Islet precursor cell (in vitro differentiated cells): ENCODE data around the gene RPL13A.
"Not testable (repeated sequence)": the region's sequence is repeated elsewhere in the genome, so short reads cannot be mapped to it uniquely, and the experiment has no call there.

Source experiments
- DNase-seq: peaks from one replicate; pipeline ENCODE4 v3.0.0-alpha.2; 2018

Gene RPL13A

DNA sequence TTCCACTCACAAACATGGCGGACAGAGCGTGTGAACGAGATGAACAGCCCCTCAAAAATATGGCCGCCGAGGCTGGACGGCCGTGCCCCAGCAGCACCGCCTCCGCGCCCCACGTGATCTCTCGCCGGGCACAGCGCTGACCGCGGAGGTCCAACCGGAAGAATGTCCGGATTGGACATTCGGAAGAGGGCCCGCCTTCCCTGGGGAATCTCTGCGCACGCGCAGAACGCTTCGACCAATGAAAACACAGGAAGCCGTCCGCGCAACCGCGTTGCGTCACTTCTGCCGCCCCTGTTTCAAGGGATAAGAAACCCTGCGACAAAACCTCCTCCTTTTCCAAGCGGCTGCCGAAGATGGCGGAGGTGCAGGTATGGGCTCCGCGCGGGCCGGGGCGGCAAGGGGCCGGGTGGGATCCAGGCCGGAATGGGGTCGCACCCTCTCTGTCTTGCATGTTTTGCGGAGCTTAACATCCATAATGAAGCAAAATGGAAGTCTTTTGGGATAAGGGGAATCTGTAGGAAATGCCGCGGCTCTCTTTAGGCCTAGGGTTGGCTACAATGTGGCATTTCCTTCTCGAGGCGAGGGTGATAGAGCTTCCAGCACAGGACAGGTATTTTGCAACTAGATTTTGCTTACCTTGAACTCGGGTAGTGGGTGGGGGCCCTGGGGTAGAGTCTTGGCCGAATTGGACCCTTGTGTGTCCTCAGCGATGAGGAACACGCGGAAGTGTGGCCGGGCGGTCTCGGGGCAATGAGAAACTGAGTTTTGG, at the start of gene RPL13A:
TSS of gene RPL13A (plus strand) at position 332 of the 769 bp plus-strand sequence. CDS start at position 354, 22 bp downstream.
- DNase-seq = peak; percentile 100

DNA sequence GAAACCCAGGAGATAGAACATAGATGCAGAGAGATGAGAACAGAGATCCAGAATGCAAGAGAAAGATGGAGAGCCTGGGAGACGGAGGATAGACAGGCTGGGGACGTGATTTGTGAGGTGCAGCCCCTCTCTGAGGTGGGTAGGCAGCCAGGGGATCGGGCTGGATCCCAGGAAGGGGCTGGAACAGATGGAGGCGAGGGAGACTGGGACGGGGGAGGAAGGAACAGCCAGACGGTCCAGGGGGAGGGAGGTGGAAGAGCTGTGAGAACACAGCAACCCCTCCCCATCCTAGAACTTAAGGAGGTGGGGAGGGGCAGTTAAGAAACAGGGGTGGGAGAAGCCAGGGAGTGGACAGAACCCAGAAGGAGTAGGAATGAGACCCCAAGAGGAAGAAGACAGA, 49.1 kb upstream of the RPL13A start:
- DNase-seq = no peak

DNA sequence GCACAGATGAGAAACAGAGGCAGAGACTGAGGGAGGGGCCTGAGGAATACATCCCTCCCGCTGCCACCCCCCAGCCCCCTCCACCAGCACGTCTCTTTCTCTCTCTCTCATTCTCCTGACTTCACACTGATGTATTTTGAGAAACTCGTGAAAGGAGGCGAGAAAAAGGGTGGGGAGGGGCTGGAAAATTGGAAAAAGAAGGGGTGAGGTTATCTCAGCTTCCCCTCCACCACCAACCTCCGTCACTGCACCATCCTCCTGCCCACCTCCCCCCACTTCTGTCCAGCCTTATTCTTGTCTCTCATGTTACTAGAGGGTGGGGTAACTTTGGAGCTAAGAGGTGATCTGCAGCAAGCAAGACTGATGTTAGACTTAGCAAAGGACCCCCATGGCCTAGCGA, 47.6 kb upstream of the RPL13A start:
- DNase-seq = no peak

DNA sequence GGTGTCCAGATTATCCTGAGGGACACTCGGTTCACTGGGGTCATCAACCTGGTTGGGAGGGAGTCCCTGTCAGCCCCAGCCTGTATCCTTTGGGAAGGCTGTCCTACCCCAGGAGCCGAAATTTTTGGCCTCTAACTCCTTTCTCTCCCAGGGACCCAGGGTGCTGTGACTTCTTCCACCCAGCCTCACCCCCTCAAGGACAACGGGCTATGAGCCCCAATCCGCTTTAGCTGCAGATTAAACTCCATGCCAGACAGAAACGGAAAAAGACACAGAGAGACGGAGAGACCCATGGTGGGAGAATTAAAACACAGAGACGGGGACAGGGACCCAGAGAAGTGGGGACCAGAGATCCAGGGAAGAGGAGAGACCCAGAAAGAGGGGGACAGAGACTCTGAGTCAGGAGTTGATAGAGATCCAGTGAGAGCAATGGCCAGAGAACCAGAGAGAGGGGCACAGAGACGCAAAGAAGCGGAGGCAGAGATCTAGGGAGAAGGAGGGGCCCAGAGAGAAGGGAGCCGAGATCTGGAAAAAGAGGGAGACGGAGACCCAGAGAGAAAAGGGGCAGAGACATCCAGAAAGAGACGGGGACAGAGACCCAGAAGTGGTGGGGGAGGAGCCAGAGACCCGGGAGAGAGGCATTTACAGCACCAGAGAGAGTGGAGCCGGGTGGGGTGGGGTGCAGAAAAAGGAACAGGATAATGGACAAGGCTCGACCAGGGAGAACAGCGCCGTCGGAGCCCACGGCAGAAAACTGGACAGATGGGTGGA, 46.8 kb upstream of the RPL13A start:
- DNase-seq = no peak

DNA sequence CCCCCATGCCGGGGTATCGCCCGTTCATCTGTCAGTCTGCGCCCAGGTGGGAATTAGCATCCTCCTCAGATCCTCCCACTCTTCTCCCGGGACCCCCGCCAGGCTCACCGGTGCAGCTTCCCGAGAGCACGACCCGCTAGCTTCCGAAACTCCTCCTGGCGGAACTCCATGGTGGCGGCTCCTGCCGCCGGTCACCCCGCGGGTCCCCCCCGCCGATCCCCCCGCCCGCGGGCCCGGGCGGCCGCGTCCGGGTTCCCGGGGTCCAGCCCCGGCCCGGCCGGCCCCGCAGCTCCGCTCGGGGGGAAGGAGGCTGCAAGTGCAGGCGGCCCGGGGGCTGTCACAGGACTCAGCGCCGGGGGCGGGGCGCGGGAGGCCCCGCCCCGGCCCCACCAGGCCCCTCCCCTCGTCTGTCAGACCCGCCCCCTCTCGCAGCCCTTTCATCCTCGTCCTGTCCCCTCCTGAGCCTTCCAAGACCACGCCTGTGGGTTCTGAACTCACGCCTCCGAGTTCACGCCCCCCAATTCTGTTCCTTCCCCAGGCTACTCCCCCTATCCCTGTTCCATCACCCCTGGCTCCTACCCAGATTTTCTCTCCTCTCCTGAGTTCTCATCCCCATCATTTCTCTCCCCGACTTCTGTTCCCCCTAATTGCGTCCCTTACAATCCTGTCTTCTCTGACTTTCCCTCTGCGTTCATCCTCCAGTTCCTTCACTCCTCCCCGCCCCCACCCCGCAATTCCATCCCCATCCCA, 46.0 kb upstream of the RPL13A start, which contains the start of gene SLC17A7:
TSS of gene SLC17A7 (minus strand) at position 318 of the 750 bp plus-strand sequence. CDS start at position 170, 148 bp downstream.
- peak; percentile 72 for DNase-seq

DNA sequence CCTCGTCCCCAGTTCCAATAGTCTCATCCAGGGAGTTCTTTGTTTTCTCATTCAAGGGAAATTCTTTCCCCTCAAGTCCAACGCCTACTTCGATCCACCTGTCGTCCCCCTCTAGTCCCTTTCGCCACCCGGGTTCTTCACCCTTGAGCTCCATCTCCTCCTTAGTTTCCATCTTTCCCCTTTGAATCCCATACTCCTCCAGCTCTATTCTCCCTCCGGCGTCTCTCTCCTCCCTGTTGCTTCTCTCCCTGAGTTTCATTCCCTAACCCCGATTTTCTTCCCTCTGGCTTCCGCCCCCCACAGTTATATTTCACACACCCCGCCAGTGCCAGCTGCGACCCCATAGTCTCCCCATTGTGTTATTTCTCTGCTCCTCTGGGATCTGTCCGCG, 45.5 kb upstream of the RPL13A start:
- DNase-seq = no peak

DNA sequence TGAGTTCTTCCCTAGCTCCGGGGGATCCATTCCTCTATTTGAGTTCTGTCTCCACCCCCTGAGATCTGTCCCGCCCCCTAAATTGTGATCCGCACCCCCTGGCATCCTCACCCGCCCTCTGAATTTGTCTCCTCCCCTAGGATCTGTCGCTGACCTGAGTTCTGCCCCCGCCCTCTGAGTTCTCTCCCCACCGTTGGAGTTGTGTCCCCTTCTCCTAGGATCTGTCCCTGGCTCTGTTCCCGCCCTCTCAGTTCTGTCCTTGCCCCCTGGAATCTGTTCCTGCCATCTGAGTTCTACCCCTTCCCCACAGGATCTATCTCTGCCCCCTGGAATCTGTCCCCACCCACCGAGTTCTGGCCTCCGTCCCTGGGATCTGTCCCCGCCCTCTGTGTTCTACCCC, 45.1 kb upstream of the RPL13A start:
- no peak for DNase-seq

DNA sequence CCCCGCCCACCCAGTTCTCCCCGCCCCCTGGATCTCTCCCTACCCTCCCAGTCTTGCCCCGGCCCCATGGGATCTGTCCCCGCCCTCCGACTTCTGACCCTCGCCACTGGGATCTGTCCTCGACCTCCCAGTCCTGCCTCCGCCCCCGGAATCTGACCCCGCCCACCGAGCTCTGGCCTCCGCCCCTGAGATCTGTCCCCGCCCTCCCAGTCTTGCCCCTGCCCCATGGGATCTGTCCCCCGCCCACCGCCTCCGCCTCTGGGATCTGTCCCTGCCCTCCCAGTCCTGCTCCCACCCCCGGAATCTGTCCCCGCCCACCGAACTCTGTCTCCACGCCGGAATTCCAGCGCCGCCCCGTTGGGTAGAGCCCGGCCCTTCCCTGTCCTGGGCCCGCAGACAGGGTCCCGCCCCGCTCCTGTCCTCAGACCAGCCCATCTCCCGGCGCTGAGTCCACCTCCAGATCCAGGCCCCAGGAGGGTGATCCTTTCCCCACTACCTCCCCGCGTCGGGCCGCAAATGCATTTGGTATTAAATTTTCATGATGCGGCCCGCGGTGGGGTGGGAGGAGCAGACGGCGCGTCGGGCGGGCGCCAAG, 44.5 kb upstream of the RPL13A start:
- DNase-seq = peak; percentile 99

DNA sequence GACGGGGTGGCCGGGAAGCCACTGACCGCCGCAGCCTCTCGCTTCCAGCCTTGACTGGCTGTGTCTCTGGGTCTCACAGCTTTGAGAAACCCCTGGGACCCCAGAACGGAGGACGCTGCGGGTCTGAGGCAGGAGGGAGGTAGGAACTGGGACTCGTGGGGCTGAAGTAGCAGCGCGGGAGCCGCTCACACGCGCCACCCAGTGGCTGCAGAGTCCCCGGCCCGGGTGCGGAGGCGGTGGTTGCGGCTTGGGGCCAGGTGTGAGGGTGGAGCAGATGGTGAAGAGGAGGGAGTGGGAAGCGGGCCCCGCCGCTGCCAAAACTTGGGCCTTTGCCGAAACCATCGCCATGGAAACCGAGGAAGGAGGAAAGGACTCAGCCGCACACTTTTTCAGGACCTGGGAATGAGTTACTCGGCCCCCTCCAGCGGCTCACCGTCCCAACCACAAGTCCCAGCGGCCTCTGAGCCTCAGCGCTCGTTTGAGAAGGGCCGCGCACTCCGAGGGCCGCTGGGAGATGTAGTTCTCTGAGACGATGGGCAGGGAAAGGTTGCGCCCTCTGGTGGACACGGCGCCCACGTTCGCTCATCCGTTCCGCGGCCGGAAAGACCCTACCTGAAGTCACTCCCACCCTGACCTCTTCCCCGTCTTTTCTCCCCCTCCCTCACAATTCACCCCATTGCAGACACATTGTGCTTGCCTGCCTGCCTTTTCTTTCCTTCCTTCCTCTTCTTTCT, 43.9 kb upstream of the RPL13A start:
- DNase-seq = peak; percentile 97

DNA sequence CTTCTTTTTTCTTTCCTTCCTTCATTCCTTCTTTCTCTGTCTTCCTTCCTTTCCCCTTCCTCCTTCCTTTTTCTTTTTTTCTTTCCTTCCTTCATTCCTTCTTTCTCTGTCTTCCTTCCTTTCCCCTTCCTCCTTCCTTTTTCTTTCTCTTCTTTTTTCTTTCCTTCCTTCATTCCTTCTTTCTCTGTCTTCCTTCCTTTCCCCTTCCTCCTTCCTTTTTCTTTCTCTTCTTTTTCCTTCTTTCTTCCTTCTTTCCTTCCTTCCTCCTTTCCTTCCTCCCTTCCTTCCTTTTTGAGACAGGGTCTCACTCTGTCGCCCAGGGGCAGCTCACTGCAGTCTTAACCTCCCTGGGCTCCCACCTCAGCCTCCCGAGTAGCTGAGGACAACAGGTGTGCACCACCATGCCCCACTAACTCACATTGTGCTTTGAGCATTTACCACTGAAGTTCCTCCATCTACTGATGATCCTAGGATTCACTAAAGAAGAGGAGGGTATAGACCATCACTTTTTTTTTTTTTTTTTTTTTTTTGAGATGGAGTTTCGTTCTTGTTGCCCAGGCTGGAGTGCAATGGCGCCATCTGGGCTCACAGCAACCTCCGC, 43.2 kb upstream of the RPL13A start:
- DNase-seq = not testable (repeated sequence)

DNA sequence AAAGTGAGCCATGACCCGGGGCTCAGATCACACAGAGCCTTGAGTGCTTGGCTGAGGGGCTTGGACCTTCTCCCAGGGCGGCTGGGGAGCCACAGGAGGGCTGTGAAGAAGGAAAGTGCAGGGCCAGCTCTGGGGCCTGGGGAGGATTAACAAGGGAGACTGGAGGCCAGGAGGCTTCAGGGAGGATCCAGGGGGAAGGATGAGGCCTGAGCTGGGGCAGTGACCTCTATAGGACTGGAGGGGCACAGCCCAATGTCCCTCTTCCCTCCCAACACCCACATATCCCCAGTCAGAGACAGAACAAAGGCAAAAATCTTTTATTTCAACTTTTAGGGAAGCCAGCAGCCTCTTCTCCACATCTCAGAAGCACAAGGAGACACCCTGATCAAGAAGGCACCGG, 41.4 kb upstream of the RPL13A start:
- DNase-seq = no peak

DNA sequence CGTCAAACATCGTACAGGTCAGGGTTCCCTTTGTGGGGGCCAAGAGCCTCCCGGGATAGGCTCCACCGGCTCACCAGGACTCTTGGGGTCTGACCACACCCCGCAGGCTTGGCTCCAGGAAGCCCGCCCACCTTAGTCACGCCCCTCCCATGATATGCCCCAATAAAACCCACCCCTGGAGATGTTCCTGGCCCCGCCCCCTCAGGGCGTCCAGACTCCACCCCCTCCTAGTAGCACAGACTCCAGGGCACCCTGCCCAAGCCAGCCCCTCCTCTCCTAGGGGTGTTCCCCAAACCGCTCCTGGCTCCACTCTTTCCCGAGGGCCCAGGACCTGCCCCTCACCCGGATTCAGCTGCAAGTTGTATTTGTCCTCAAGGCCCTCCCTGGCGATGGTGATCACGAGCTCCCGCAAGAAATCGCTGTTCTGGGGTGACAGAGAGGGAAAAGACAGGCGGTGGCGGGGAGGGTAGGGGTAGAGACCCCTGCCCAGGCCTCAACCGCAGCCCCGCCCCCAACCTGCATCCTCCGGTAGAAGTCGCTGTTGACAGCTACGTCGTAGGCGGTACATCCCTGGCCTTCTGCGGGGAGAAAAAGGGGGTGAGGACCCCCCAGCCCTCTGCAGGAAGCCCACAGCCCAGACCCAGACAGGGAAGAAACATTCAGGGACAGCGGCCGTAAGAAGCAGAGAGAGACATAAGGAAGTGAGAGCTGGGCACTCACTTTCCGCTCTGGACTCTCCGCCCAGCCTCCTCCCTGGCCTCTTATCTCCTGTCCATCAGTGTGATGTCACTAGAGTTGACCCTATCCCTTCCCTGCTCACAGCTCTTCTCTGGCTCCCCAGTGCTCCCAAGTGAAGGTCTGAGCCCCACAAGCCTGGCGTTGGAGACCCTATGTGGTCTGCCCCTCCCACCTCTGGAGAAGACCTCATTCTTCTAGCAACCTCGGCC, 39.6 kb upstream of the RPL13A start:
- DNase-seq = peak; percentile 62

DNA sequence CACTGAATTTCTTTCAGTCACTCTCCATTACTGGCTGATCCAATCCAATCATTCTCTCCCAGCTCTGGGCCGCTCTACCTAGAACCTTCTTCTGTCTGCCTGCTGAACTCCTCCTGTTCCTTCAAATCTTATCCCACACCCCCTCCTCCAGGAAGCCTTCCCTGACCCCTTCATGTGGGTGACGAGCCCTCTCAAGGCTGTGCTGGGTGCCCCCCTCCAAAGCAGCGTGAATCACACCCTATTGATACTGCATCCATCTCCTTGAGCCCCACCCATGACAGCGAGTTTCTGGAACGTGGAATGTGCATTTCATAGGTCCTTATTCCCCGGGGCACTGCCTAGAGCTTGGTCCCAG, 39.0 kb upstream of the RPL13A start:
- DNase-seq = no peak

DNA sequence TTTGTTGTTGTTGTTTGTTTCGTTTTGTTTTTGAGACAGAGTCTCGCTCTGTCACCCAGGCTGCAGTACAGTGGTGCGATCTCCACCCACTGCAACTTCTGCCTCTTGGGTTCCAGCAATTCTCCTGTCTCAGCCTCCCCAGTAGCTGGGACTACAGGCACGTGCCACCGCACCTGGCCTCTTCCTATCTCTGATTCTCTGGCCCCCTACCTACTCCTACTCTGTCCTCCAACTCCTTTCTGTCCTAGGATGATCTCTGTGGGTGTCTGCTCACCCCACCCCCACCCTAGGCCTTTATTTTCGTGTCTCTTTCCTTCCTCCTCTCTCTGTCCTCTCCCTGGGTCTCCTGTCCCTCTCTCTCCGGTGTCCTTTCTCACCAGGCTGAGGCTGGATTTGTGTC, 37.0 kb upstream of the RPL13A start:
- DNase-seq = no peak

DNA sequence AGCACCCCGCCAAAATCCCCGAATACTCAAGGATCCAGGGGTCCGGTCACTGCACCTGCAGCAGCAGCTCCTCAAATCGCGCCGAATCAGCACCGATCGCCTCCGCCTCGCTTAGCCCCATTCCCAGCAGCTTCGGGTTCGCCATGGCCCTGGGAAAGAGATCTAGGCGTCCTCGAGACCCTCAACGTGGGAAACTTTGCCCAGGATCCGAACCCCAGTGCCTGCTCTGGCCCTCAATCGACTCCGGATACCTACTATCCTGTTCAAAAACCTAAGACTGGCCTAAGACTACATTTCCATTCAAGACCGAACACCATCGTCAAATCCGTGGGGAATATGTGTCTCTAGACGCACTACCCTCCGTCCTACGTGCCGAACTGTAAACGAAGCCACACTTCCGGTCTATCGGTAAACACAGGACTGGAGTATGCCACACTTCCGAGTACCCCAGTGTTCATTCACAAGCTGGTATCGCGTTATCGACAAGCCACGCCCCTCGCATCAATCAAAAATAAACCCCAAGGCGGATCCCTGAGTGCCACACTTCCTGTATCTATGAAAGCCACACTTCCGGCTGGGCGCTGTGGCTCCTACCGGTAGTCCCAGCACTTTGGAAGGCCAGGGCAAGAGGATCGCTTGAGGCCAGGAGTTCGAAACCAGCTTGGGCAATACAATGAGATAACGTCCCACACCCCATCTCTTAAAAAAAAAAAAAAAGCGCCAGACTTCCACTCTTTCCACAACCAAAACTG, 35.8 kb upstream of the RPL13A start, which contains the start of gene PIH1D1:
TSS of gene PIH1D1 (minus strand) at position 385 of the 752 bp plus-strand sequence. CDS start at position 145, 240 bp downstream.
- peak; percentile 99 for DNase-seq

DNA sequence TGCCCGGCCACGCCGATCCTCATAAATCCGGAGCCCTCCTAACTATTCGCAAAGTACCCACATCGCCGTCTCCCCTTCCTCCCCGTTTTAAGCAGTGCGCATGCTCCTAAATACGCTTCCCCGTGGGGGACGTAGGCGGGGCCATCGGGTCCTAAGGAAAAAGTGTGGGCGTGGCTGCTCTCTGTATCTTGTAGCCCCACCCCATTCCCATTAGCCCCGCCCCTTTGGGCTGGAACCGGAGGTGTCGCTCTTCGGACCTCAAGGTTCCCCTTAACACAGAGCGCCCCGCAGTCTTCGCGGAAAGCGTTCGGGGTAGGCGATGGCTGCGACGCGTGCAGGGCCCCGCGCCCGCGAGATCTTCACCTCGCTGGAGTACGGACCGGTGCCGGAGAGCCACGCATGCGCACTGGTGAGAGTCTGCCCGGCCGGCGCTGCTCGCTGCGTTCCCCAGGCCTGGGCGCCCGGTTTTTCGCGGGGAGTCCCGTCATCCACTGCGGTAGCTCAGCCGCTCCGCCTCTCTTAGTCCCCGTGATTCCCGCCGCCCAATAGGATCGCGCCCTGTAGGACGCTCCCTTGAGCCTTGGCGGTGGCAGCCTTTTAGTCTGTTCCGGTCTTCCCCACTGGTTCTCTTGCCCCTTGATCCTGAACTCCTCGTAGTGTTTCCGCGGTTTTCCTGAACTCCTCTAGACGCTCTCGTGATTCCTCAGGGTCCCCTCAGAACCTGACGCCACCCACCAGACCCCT, 34.2 kb upstream of the RPL13A start, which contains the start of gene ALDH16A1:
TSS of gene ALDH16A1 (plus strand) at position 213 of the 744 bp plus-strand sequence. CDS start at position 320, 107 bp downstream.
- DNase-seq = peak; percentile 98

DNA sequence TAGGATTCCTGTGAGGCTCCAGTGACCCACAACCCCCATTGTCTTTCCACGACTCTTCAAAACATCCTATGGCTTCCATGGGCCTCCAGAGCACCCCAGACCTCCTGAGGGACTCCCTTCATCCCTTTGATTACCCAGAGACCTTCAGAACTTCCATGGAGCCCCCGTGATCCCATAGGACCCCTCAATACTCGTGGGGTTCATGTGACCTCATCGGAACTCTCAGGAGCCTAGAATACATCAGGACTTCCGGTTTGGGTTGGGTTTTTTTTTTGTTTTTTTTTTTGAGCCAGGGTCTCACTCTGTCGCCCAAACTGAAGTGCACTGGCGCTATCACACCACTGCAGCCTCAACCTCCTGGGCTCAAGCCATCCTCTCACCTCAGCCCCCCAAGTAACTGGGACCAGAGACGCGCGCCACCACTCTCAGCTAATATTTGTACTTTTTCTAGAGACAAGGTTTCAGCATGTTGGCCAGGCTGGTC, 33.6 kb upstream of the RPL13A start:
- DNase-seq = peak; percentile 57

DNA sequence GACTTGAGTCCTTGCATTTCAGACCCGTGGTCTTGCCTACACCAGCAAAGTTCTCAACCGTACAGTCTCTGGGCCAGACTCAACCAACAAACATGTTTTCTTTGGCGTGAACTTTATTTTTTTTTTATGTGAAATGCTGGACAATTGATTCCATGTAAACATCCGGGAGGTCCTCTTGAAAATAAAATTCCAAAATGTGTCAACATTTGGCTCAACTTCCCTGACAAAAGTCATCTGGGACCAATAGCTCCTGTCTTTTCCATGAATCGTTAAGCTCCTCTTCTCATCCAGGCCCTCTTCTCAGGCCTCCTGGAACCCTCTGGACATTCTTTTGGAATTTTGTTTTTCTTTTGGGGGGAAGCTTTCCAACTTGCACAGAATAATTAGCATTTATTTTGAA, 31.6 kb upstream of the RPL13A start:
- no peak for DNase-seq

DNA sequence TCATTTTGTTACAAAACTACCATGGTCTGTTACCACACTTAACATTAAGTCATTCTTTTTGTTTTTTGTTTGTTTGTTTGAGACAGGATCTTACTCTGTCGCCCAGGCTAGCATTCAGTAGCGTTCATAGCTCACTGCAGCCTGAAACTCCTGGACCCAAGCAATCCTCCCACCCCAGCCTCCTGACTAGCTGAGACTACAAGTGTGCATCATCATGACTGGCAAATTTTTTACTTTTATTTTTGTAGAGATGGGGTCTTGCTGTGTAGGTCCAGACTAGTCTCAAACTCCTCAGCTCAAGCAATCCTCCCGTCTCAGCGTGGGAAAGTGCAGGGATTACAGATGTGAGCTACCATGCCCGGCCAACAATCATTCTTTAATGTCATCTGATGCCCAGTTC, 31.1 kb upstream of the RPL13A start:
- DNase-seq = no peak
